HCT116 (cell line): ENCODE results near the gene VPS11. TPM values are rescaled to one million over a fixed set of nuclear protein-coding genes. Genes with fewer than 3 reads are reported as not detected.

Experiments used
- ATAC-seq: fragments of 200-7000 bp; cut with Tn5 transposase; 2 replicates; pipeline ENCODE4 v1.9.1; 2020; ENCODE audit warnings: mild to moderate bottlenecking, moderate library complexity
- BruUV-seq: library from RNA; stranded (reverse); fragments of 400-500 nt; replicated peaks from 2 replicates; lab custom pipeline; 2021; lab: Mats Ljungman, UMichigan
- CTCF ChIA-PET: fragments of 300-600 bp; sonication (Branson Sonifier 250); formaldehyde crosslinking; loops from one replicate; lab custom pipeline; 2021; ENCODE audit warnings: antibody characterized with exemption; lab: Charles Lee
- POLR2A ChIA-PET: fragments of 300-600, 350-600 bp; sonication (Branson Sonifier 250); formaldehyde crosslinking; loops from one replicate; lab custom pipeline; 2021; ENCODE audit warnings: antibody characterized with exemption; lab: Charles Lee
- RAD21 ChIA-PET, 2 experiments: fragments of 300-600 bp; sonication (Branson Sonifier 250); formaldehyde crosslinking; loops; one replicate each; lab custom pipeline; 2023; ENCODE audit warnings: low total read pairs in 2 of 2; ENCODE audit not compliant: uncharacterized antibody in 2 of 2, unreplicated experiment in 2 of 2, low non-redundant PET in 1 of 2; lab: Charles Lee
- DNase-seq: peaks from one replicate; pipeline ENCODE4 v3.0.0-alpha.2; 2010; ENCODE audit warnings: low read depth, low spot score
- H2AFZ ChIP-seq: fragments of 200-600 bp; shearing (Covaris generic), sonication (generic); 2 replicates; pipeline ENCODE4 v1.6.1; 2017; ENCODE audit warnings: low read depth, mixed run types, mixed read lengths, antibody characterized with exemption, low read length; ENCODE audit not compliant: poor library complexity, severe bottlenecking
- H3K27ac ChIP-seq: 2 replicates; pipeline ENCODE4 v1.5.1; 2012; ENCODE audit warnings: low read depth, low read length
- H3K27me3 ChIP-seq: fragments of 200-600 bp; sonication (generic); 2 replicates; pipeline ENCODE4 v1.6.1; 2016; ENCODE audit warnings: mixed run types, low read length, mixed read lengths; ENCODE audit not compliant: insufficient read depth
- H3K36me3 ChIP-seq, 2 experiments: fragments of 200-500 bp in 1 of 2; fragments of 200-600 bp in 1 of 2; sonication (Bioruptor generic) in 1 of 2; sonication (generic) in 1 of 2; 2 replicates each; pipeline versions ENCODE4 v1.5.1 to v1.6.1; 2014 to 2016; ENCODE audit warnings: low read length in 2 of 2, inconsistent platforms in 1 of 2, mixed read lengths in 1 of 2, mixed run types in 1 of 2; ENCODE audit not compliant: insufficient read depth in 2 of 2, control insufficient read depth in 1 of 2
- H3K4me1 ChIP-seq, 2 experiments: fragments of 200-600 bp in 1 of 2; sonication (generic) in 1 of 2; 2 replicates each; pipeline versions ENCODE4 v1.5.1 to v1.6.1; 2012 to 2017; ENCODE audit warnings: low read length in 2 of 2, inconsistent platforms in 1 of 2, mild to moderate bottlenecking in 1 of 2, mixed read lengths in 1 of 2, mixed run types in 1 of 2, moderate library complexity in 1 of 2; ENCODE audit not compliant: insufficient read depth in 2 of 2, control insufficient read depth in 1 of 2
- H3K4me2 ChIP-seq: fragments of 200-600 bp; sonication (generic); 2 replicates; pipeline ENCODE4 v1.6.1; 2017; ENCODE audit warnings: mixed run types, low read length, mixed read lengths
- H3K4me3 ChIP-seq, 2 experiments: fragments of 200-600 bp in 1 of 2; sonication (generic) in 1 of 2; replicated peaks in 1 of 2; 2 replicates each; pipeline ENCODE4 v1.5.1; 2011 to 2016; ENCODE audit warnings: low read length in 2 of 2, control low read depth in 1 of 2, low read depth in 1 of 2, mild to moderate bottlenecking in 1 of 2, mixed read lengths in 1 of 2, mixed run types in 1 of 2
- H3K79me2 ChIP-seq: fragments of 200-600 bp; sonication (generic); 2 replicates; pipeline ENCODE4 v1.6.1; 2017; ENCODE audit warnings: mild to moderate bottlenecking, mixed run types, low read length, moderate library complexity, mixed read lengths; ENCODE audit not compliant: insufficient read depth
- H3K9ac ChIP-seq: fragments of 200-600 bp; sonication (generic); 2 replicates; pipeline ENCODE4 v1.6.1; 2016; ENCODE audit warnings: low read length, mixed read lengths
- H3K9me2 ChIP-seq: fragments of 200-600 bp; sonication (generic), shearing (Covaris generic); 2 replicates; pipeline ENCODE4 v1.6.1; 2017; ENCODE audit warnings: mixed run types, mild to moderate bottlenecking, moderate library complexity; ENCODE audit not compliant: insufficient read depth
- H3K9me3 ChIP-seq, 2 experiments: fragments of 200-500 bp in 1 of 2; fragments of 200-600 bp in 1 of 2; sonication (Bioruptor generic) in 1 of 2; sonication (generic) in 1 of 2; 2 replicates each; pipeline ENCODE4 v1.6.1; 2014 to 2017; ENCODE audit warnings: low read length in 2 of 2, mixed read lengths in 2 of 2, inconsistent platforms in 1 of 2, low read depth in 1 of 2, mild to moderate bottlenecking in 1 of 2, mixed run types in 1 of 2, moderate library complexity in 1 of 2; ENCODE audit not compliant: control insufficient read depth in 1 of 2, insufficient read depth in 1 of 2
- H4K20me1 ChIP-seq: fragments of 200-600 bp; sonication (generic), shearing (Covaris generic); 2 replicates; pipeline ENCODE4 v1.6.1; 2017; ENCODE audit warnings: mixed run types, mild to moderate bottlenecking, moderate library complexity; ENCODE audit not compliant: insufficient read depth
- EGR1 ChIP-seq: IDR thresholded peaks from 2 replicates; pipeline ENCODE4 v1.6.1; 2012; ENCODE audit warnings: low read depth
- EZH2 ChIP-seq: fragments of 200-600 bp; sonication (generic); IDR thresholded peaks from 2 replicates; pipeline ENCODE4 v1.6.1; 2017; ENCODE audit warnings: antibody characterized with exemption, mixed run types
- EZH2phosphoT487 ChIP-seq: fragments of 200-600 bp; IDR thresholded peaks from 2 replicates; pipeline ENCODE4 v1.6.1; 2018; ENCODE audit warnings: antibody characterized with exemption, borderline replicate concordance
- POLR2A ChIP-seq: IDR thresholded peaks from 2 replicates; pipeline ENCODE4 v1.7.0; 2011; ENCODE audit warnings: borderline replicate concordance; ENCODE audit not compliant: insufficient read depth, insufficient read length; ENCODE audit errors: extremely low read depth
- POLR2AphosphoS5 ChIP-seq: IDR thresholded peaks from 2 replicates; pipeline ENCODE4 v1.6.1; 2011; ENCODE audit warnings: mild to moderate bottlenecking, low read depth, low read length, moderate library complexity
- RAD21 ChIP-seq: IDR thresholded peaks from 2 replicates; pipeline ENCODE4 v1.6.1; 2012; ENCODE audit warnings: low read depth, mild to moderate bottlenecking
- SIN3A ChIP-seq: IDR thresholded peaks from 2 replicates; pipeline ENCODE4 v1.6.1; 2012; ENCODE audit warnings: low read depth
- SRF ChIP-seq: IDR thresholded peaks from 2 replicates; pipeline ENCODE4 v1.6.1; 2012; ENCODE audit warnings: low read depth
- ZFX ChIP-seq: fragments of 450-650 bp; IDR thresholded peaks from 2 replicates; pipeline ENCODE4 v1.6.1; 2017
- intact Hi-C: fragments of 100-400 bp; cut with micrococcal nuclease; formaldehyde crosslinking; loops from 2 replicates; pipeline ENCODE4 v1.10.0; 2022
- total RNA-seq: library from RNA; stranded (reverse); gene quantifications from one replicate; pipeline ENCODE4 v1.2.1, GENCODE V29; 2021; ENCODE audit not compliant: unreplicated experiment
- TF ChIP-seq, protein P1 (sequence below): IDR thresholded peaks from 2 replicates; pipeline ENCODE4 v1.6.1; 2012

VPS11 gene
- total RNA-seq, 1 experiment from 2014 or later = 20.4 TPM

DNA sequence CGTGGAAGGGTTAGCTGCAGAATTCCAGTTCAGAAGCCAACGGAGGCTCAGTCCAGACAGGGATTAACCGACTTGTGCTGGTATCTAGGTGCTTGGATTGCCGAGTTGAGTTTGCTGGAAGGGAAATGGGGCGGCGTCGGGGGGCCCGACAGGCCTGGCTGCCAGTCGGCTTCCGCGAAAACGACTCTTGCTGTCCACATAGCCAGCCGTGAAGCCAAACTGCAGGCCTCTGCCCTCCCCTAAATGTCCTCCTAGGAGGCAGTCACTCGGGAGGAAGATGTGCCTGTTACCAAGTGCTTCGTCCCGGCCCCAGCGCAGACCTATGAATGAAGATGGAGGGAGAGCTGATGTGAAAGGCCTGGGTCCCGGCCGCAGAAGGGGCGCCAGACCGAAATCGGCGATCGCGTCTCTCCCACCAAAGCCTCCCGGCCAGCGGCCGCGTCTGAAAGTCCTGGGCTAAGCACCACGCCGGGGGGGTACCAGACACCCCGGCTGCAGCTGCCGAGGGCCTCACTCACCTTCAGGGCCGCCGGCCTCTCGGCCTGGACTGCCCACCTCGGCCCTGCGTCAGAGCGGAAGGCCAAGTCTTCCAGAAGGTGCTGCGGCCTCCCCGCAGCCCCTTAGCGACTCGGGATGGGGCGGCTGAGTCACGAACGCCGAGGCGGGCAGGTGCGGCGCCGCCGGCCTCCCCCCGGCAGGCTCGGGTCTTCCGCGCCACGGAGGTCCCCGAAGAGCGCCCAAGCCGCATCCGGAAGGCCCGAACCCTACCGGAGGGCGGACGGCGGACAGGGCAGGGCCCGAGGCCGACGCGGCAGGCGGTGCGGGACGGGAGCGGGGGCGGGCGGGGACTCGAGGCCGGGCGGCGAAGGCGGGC, 26.6 kb downstream of the VPS11 start:
- DNase-seq = no peak
- CTCF ChIA-PET = interaction anchor here (1.1 to 2.6 kb wide), 3 partner anchors 8 to 244 kb away, joined by 3 to 20 read pairs (median 4); partner anchors contain the start of gene HMBS
- POLR2A ChIA-PET = interaction anchor here (0.9 to 2.6 kb wide), 10 partner anchors 8 to 267 kb away, joined by 3 to 27 read pairs (median 4); partner anchors contain the start of genes C2CD2L, HINFP, HMBS and NLRX1
- TF ChIP-seq EGR1 = no peak
- no peak for TF ChIP-seq EZH2
- TF ChIP-seq, protein P1, sequence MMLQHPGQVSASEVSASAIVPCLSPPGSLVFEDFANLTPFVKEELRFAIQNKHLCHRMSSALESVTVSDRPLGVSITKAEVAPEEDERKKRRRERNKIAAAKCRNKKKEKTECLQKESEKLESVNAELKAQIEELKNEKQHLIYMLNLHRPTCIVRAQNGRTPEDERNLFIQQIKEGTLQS = no peak
- TF ChIP-seq ZFX = no peak; the same call in 1 of the 2 replicates
- peak; percentile 57 for TF ChIP-seq POLR2A
- no peak for TF ChIP-seq SRF
- TF ChIP-seq EZH2phosphoT487 = no peak
- no peak for TF ChIP-seq SIN3A
- peak; percentile 49 for TF ChIP-seq POLR2AphosphoS5
- TF ChIP-seq RAD21 = no peak
- TF ChIP-seq, all 23 proteins: peak for 2
- H3K79me2 ChIP-seq = peaks cover 36% of the 10 kb centered on the region
- peak overlapping the region; percentile 99 for H3K9ac ChIP-seq
- peak overlapping the region; percentile 93 for H3K27ac ChIP-seq
- H3K4me2 ChIP-seq = peak overlapping the region; percentile 80
- RAD21 ChIA-PET = interaction anchor here in 1 of 2 experiments (0.6 kb wide), 1 partner anchor 33 kb away, joined by 9 read pairs; no protein-coding TSS in a partner anchor
- H2AFZ ChIP-seq = no peak overlapping the region
- H3K4me1 ChIP-seq = peaks cover 12 to 23% of the 10 kb centered on the region in 2 experiments
- no peaks in the 10 kb centered on the region for H3K9me3 ChIP-seq
- peak overlapping the region; percentile 83 to 97 for H3K4me3 ChIP-seq
- intact Hi-C loops = no loop called here
- ATAC-seq = peak; percentile 5
- H3K9me2 ChIP-seq = no peaks in the 10 kb centered on the region
- peaks cover 14 to 45% of the 10 kb centered on the region in 2 experiments for H3K36me3 ChIP-seq
- no peaks in the 10 kb centered on the region for H3K27me3 ChIP-seq
- peaks cover 11% of the 10 kb centered on the region; the same call in 1 of the 2 replicates for H4K20me1 ChIP-seq
- BruUV-seq = no TSS peak
